Muscle of arm (tissue), 12 donors: ENCODE results near the gene ZNF778. TPM values are rescaled to one million over a fixed set of nuclear protein-coding genes. Genes with fewer than 3 reads are reported as not detected.

ENCODE experiments used
- DNase-seq: peaks from one replicate; pipeline ENCODE4 v3.0.0-alpha.2; 2013
- polyA plus RNA-seq, 12 donors: library from polyadenylated mRNA; unstranded; fragments of 120-200 nt; gene quantifications; one replicate each; pipeline ENCODE4 v1.2.1, GENCODE V29; 2013; ENCODE audit not compliant: insufficient read length in 12 of 12

Gene ZNF778
- polyA plus RNA-seq, 12 donors = 4.5 to 7.0 (median 6.2) TPM; not detected in 1

- DNase-seq = no peak
These were observed 23.8 kb upstream of the ZNF778 start for GRCh38 chr16:89193576-89194293.

DNA sequence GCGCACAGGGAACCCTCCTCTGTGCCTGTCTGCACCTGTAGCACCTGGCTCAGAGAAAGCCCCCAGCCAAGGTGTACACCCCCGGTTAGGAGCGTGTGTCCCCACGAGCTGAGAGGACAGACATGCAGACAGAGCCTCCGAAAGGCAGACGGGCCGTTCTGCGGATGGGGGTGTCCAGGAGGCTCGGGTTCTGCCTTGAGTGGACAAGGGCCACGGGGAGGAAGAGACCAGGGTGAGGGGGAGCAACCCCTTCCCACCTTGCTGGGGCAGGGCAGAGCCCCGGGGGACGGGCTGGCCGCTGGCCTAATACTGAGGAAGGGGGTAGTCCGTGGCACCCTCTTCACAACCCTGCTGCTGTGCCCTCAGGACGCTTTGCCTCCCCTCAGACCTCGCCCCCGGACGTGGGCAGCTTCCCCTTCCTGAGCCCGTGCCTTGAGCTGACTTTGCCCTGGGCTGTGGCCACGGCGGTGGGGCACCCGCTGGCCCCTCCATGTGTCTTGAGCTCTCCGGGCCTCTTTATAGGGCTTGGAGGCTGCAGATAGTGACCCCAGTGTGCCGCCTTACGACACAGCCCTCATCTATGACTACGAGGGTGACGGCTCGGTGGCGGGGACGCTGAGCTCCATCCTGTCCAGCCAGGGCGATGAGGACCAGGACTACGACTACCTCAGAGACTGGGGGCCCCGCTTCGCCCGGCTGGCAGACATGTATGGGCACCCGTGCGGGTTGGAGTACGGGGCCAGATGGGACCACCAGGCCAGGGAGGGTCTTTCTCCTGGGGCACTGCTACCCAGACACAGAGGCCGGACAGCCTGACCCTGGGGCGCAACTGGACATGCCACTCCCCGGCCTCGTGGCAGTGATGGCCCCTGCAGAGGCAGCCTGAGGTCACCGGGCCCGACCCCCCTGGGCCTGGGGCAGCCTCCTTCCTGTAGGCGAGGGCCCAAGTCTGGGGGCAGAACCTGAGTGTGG lies 22.9 kb upstream of the ZNF778 start:
- no peak for DNase-seq

- no peak for DNase-seq
These were observed 21.9 kb upstream of the ZNF778 start for GRCh38 chr16:89195521-89196171.

DNA sequence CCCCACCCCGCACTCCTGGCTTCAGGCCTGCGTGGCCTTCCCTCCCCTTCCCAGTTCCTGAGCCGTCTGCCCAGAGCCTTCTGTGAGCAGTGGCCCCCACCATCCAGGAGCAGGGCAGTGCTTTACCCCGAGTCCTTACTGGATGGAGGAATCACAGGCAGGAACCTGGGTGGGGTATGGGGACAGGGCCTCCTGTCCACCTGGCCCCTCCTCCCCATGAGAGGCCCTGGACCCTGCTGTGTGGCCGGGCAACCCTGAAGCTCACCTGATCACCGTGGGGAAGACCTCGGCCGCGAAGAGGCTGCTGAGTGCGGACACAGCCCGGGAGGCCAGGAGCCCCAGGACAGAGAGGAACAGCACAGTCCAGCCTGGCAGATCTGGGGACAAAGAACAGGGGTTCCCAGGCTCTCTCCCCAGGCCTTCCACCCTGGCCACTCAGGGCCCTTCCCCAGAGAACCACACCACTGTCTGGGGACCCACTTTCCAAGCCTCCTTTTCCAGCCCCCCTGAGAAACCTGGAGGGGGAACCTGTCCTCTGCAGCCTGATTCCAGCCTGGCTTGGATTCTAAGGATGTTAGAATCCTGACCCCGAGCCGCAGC lies 20.4 kb upstream of the ZNF778 start:
- DNase-seq = no peak

DNA sequence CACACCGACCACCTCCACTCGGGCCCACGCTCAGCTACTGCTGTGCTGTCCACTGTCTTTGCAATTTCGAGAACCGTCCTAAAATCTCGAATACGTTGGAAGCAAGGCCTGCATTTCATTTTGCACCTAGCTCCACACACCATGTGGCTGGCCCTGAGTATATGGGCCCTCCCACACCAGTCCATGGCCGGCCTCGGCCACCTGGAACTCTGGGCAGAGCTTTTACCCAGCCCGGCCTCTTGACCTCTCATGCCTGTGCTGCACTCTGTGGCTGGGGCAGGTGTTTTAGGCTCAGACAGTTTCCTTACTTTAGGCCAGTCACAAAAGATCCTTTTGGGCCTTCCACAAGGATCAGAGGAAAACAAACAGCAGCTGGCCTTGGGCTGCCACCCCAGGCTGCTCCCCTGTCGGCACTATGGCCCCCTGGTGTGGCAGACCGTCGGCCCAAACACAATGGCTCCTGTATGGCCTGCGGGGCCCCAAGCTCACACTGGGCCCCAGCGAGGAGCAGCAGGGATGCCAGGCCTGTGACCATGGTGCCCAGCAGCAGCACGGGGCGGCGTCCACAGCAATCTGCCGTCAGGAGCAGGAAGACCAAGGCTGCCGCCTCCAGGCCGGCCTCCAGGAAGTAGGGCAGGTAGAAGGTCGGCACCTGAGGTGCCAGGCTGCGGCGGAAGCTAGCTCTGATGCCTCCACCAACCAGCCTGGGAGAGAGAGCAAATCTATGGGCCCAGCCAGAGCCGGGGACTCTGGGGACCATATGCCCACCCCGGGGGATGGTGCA lies 19.7 kb upstream of the ZNF778 start:
- no peak for DNase-seq

DNA sequence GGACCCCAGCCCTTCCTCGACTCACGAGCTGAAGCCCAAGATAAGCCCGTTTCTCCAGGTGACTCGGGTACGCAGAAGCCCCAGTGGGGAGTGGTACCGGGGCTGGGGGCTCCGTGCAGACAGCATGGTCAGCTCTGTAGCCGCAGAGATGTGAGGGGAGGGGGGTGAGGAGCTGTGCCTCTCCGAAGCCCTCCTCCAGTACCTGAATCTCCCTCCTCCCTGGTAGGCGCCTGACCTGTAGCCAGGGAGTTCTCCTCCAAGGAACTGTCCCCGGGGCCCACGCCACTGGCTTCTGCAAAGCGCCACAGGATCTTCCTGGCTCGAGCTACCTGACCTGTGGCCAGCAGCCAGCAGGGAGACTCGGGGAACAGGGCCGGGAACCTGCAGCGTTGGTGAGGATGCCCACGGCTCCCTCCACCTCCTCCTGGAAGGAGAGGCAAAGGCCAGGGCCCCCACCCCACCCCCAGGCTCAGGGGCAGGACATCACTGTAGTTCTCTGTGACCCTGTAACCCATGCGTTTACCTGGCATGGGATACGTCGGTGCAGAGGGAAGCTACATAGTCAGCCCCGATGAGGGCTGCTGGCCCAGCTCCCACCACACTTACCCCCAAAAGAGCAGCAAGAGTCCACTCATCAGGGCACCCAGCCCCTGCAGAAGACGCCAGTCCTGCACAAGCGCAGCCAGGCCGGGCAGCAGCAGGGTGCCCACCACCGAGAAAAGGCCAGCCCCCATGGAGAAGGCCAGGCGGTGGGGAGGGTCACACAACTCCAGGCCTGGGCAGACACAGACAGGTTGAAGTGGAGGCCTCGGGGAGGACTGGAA lies 18.9 kb upstream of the ZNF778 start:
- DNase-seq = no peak

GRCh38 chr16:89199241-89200123 lies 18.0 kb upstream of the ZNF778 start:
- DNase-seq = no peak

GRCh38 chr16:89200124-89200849 lies 17.2 kb upstream of the ZNF778 start, which contains the start of gene SLC22A31:
SLC22A31 (minus strand) TSS chr16:89200537; CDS start chr16:89200501, 36 bp downstream.
- DNase-seq = no peak

GRCh38 chr16:89200850-89201411 lies 16.6 kb upstream of the ZNF778 start:
- DNase-seq = no peak

- DNase-seq = no peak
These were observed 15.8 kb upstream of the ZNF778 start for GRCh38 chr16:89201439-89202377.

- DNase-seq = no peak
These were observed 14.9 kb upstream of the ZNF778 start for GRCh38 chr16:89202422-89203215.

DNA sequence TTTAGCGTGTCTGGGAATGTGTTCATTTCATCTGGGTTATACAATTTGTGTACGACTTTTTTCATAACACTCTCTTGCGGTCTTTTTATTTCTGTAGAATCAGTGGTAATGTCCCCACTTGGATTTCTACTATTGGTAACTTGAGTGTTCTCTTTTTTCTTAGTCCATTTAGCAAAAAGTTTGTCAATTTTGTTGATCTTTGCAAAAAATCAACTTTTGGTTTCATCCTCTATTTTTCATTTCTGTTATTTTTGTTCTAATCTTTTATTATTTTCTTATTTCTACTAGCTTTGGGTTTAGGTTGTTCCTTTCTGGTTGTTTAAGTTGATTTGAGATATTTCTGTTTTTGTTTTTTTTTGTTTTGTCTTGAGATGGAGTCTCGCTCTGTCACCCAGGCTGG lies 9.5 kb upstream of the ZNF778 start:
- DNase-seq = no peak

GRCh38 chr16:89209522-89210044 lies 7.9 kb upstream of the ZNF778 start:
- DNase-seq = no peak

DNA sequence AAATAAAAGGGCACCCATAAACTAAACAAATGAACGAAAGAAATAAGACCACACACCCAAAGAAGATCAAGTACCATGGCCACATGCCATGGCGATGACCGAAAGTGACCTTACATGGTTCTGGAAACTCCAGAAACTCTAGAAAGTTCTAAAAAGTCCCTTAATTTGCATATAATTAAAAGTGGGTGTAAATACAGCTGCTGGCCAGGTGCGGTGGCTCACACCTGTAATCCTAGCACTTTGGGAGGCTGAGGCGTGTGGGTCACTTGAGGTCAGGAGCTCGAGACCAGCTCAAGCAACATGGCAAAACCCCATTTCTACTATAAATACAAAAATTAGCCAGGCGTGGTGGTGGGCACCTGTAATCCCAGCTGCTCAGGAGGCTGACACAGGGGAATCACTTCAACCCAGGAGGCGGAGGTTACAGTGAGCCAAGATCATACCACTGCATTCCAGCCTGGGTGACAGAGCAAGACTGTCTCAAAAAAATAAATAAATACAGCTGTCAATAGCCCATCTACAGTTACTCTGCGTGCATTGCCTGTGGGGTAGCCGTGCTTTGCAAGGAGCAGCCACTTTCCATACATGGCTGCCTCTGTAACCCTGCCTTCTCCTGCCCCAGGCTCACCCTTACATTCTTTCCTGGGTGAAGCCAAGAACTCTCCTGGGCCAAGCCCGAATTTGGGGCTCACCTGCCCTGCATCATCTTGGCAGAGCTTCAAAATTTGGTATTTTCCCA lies 7.2 kb upstream of the ZNF778 start:
- no peak for DNase-seq
